ENCODE data around the gene CDC14C.
"Not testable (repeated sequence)": the region's sequence is repeated elsewhere in the genome, so short reads cannot be mapped to it uniquely, and the experiment has no call there.

The CDC14C gene

DNA sequence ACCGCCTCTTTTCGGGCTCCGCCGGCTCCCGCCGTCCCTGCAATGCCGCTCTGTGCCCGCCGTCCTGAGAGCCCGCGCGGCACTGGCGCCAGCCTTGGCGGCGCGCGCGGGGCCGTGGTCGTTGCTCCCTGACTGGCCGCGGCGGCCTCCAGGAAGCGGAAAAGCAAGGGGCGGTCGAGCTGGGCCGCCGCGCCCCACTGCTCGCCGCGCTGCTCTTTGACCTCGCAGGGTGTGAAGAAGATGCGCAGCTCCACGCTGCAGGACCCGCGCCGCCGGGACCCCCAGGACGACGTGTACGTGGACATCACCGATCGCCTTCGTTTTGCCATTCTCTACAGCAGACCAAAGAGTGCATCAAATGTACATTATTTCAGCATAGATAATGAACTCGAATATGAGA, at the start of gene CDC14C:
Gene CDC14C, plus strand, starts transcription at position 115 of the 400 bp plus-strand sequence. Its CDS starts 126 bp downstream, at position 241.
- FAIRE-seq (no peak), DNase-seq (ENCODE audit: low spot score) (no peak)

DNA sequence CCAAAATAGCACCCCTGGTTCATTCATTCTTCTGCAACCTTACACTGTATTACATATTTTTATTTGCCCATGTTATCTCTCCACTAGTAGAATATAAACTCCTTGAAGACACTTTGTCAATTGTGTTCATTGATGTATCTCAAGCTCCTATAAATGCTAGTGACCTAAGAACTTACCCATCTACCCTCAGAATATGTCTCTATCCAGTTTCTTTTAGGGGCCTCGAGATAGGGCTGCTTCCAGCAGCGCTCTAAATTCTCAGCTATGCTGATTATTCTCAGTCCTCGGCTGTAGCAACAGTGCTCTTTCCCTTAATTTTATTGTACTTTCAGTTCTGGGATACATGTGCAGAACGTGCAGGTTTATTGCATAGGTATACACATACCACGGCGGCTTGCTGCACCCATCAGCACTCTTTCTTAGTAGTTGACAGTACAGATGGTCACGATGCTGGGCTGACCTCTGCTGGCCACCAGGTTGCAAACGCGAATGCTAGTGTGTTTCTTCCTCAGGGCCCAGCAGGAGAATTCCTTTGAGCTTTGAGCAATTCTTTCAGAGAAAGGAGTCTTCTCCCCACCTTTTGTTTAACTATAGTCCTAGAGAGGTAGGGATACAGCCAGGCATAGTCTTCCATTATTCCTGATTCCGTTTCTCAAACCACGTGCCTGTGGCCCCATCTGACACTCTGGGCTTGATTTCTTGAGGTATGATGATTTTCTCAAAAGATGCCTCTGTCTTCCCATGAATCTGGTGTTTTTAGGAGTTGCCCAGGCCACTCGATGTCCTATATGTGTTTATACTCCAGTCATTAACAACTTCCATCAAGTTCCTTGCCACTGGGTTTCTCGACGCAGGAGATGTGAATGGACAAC, 49.1 kb upstream of the CDC14C start:
- peak; percentile 55 for DNase-seq (ENCODE audit: low spot score)
- peak; percentile 50 for FAIRE-seq

DNA sequence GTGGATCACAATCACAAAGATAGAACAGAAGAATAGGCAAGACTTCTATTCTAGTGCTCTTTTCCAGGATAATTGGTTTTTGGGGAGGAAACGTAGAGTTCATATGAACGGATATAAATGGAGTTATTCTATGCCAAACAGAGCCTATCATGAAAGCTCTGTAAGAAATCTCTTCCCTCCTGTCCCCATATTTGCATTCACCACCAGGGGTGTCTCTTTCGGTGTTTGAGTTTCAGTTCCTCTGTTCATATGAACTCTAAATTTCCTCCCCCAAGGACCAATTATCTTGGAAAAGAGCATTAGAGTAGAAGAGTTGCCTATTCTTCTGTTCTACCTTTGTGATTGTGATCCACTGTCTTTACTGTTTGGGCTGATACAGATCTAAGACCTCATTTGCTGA, 48.3 kb upstream of the CDC14C start:
- peak; percentile 52 for FAIRE-seq

DNA sequence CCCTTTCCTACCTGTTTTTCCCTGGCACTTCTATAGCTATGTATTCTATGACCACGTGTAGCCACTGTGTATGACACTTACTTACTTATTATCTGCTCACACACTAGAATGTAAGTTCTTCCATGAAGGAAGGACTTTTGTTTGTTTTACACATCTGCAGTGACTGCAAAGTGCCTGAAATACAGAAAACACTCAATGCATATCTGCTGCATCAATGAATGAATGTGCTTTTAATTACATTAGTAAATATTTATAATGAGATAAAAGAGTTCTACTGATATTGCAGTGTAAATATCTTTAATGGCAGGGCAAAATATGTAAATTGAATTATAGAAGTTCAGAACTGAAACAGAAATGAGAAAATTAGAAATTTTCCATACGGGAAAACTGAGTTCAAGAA, 43.5 kb upstream of the CDC14C start:
- no peak for FAIRE-seq
- no peak for DNase-seq (ENCODE audit: low spot score)

More for the DNA sequence above, 48.3 kb upstream of the CDC14C start:
- no peak for DNase-seq (ENCODE audit: low spot score)

DNA sequence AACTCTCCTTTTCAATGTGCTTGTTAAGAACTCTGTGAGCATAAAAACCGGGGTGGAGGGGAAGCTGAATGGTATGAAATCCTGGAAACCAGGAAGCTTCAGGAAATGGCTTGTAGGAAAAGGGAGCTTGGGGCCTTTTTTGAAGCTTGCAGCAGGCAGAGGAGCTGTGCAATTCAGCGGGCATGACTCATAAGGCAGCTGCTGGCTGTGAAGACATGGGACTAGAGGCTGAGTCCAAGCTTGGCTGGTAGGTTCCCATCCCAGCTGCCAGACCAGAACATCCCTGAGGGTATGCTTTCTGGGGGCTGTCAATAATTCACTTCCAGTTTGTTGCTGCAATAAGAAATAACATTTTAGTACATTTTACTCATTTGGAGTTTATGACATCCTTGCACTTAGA, 36.8 kb upstream of the CDC14C start:
- DNase-seq (ENCODE audit: low spot score), result peak; percentile 56
- FAIRE-seq, result no peak

DNA sequence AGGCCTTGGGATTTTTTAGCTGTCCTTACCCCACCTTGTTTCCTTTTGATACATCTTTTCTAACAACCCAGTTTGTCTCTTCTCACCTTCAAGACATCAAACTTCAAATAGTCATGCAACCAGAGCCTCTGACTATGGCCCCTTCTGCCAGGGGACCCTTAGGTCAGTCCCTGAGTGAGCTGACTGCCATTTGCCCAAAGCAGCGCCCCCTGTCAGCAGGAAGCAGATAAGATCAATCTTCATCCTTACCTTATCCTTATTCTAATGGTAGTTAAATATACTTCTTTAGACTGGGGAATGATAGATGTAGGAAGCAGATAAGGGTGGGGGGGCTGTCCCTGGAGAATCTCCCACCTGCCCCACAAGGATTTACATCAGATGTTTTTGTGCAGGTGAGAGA, 29.8 kb upstream of the CDC14C start:
- DNase-seq (ENCODE audit: low spot score) (no peak), FAIRE-seq (no peak)

DNA sequence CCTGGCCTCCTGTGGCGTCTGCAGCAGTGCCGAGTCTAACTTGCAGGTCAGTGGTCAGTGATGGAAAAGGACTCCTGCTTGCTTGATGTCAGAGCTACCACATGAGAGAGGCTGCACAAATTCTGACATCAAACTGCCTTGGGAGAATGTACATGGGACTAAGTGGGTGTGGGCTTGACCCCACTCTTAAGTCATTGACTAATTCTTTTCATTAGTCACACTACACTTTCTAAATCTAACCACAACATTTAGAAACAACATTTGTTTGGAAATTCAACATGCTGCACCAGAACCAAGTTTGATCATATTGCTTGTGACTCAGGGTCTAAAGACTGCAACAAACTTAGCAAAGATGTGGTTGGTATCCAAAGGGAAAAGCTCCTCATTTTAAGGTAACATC, 24.4 kb upstream of the CDC14C start:
- DNase-seq (ENCODE audit: low spot score) (no peak), FAIRE-seq (peak; percentile 61)

DNA sequence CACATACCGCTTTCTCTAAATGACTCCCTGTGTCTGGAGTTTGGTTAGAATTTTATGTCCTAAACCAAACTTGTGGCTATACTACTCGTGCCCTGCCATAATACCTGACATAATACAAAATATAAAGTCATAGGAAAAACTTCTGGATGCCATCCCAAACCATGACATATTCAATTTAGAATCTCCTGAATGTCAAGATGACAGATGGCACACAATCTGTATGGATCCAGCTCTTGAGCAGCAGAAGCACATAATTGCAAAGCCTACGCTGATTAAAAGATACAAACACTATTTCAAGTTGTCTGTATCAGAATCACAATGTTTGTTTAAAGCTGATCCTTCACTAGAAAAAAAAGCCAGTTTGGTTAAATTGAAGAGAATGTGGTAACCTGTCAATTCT, 22.4 kb upstream of the CDC14C start:
- DNase-seq (ENCODE audit: low spot score) (no peak), FAIRE-seq (no peak)

DNA sequence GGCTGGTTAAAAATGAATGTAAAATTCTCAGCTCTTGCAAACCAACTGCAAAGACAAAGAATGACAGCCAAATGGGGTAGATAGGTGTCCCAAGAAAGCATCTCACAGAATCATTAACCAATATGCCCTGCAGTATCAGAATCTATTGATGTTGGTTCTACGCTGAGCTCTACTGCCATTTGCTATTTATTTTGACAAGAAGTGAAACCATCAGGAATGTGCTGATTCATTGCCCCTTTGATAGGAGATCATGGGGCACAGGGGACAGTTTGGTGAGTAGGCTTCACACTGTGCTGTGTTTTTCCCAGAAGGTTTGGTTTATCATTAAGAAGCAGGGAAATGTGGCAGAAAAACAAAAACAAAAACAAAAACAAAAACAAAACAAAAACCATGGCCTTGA, 19.4 kb upstream of the CDC14C start:
- DNase-seq (ENCODE audit: low spot score) (no peak), FAIRE-seq (peak; percentile 13)

DNA sequence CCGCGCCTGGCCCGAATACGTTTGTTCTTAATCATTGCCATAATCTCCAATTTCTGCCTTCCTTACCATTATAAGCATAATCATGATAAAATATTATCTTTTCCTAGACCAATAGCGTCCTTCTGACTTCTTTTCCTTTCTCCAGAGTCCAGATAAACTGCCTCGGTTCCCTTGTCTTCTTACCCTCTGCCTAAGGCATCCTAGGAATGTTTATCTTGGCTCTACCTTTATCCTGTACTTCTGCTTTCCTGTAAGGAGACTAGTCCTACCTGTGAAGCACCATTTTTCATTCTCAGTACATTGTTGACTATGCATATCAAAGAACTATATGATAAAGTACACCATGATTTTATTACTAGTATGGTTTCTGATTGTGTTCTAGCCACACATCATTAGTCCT, 18.7 kb upstream of the CDC14C start:
- peak; percentile 90 for FAIRE-seq
- not testable (repeated sequence) for DNase-seq (ENCODE audit: low spot score)

DNA sequence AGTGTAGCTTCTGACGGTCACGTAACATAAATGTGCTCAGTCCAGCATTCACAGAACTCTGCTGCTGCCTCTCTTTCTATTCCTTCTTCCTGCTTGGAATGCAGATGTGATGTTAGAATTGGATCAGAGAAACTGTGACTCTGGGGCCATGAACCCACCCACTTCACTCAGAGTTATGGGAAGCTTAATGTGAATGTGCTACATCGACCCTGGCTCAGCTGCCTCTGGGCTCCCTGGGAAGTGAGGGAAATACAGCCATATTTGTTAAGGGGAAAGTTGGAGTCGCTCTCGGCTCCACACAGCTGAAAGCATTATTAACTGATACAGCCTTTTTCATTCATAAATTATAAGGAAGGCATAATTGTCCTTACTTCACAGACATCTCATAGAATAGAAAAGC, 14.5 kb upstream of the CDC14C start:
- not testable (repeated sequence) for FAIRE-seq; DNase-seq (ENCODE audit: low spot score)

DNA sequence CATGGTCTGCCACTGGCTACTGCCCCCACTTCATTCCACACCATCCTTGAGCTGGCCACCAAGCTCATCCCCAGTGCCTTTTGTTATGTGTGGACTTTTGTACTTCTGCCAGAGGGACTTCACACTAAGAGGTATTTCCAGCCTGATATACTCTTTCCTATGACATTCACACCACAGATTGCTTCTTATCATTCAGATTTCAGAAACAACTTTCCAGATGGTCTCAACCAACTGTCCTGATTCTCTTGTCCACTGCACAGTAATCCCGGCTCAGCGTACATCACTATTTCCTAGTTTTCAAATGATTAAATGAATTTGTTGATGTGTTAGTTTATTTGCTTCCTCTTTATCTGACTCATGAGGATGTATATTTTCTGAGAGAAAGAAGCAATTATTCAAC, 7.1 kb downstream of the CDC14C start:
- no peak for DNase-seq (ENCODE audit: low spot score)
- FAIRE-seq, result no peak

DNA sequence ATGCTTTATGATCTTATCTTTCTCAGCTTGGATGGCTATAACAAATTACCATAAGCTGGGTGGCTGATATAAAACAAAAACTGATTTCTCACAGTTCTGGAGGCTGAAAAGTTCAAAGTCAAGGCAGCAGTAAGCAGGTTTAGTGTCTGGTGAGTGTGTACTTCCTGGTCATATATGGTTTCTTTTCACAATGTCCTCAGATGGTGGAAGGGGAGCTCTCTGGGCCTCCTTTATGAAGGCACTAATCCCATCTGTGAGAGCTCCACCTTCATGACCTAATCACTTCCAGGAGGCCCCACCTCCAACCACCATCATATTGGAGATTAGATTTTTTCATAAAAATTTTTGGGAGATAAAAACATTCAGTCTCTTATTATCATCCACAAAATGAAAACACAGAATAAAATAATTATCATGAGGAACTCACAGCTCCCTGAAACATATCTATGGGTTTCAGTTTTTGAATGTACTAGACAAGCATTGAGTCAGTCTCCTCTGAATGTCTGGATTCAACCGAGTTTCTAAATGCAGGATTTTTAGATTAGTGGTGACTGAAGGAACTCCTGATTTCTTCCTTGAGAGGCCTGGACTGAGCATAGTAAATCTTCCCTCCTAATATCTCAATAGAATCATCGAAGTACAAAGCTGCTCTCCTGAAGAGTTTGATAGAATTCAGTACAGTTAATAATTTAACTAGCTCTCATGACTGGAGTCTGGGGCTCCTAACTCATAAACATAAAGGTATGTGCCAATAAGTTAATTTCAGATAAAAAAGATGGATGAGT, 8.0 kb downstream of the CDC14C start:
- FAIRE-seq (no peak), DNase-seq (ENCODE audit: low spot score) (no peak)

DNA sequence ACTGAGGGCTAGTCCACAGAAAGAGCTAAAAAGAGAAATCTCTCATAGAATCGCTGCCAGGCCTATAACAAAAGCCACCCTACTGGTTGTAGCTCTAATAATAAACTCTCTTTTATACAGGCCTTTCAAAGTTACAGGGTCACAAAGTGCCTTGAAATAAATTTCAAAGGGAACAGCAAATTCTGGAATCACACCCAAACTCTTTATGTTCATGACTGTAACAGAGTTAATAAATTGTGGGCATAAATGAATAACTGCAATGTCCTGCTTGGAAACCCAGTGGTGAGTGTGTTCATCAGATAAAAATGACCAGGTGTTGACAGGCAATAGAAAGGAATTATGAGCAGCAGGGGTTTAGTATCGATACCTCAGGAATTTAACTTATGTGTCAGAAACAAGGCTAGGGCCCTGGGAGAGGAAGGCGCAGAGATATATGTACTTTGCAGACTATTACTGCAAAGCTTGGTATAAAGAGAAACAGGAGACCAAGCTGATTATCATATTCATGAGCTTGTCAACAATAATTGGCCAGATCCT, 9.3 kb downstream of the CDC14C start:
- no peak for FAIRE-seq

DNA sequence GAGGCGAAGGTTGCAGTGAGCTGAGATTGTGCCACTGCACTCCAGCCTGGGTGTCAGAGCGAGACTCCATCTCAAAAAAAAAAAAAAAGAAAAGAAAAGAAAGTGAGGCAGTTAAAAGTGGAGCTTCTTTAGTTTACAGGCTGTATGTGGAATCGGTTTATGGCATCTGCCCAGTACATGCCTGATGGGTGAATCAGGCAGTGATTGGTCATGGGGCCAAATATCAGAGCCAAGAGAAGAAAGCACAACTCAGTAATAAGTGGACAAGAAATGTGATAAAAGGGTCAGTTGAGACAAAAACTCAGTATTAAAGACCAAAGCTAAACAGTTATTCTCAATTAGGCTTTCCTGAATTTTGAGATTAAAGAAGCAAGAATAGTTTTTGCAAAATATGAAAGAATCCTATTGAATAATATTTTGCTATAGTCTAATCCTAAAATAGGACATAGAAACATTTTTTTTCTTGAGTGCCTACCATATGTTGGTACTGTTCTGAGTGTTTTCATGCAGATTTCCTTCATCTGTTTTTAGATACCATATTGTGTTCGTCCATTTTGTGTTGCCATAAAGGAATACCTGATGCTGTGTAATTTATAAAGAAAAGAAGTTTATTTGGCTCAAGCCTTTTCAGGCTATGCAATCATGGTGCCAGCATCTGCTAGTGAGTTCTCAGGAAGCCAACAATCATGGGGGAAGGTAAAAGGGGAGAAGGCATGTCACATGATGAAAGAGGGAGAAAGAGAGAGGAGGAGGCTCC, 14.4 kb downstream of the CDC14C start:
- FAIRE-seq (peak; percentile 27), DNase-seq (ENCODE audit: low spot score) (peak; percentile 66)

More for the DNA sequence above, 9.3 kb downstream of the CDC14C start:
- no peak for DNase-seq (ENCODE audit: low spot score)

DNA sequence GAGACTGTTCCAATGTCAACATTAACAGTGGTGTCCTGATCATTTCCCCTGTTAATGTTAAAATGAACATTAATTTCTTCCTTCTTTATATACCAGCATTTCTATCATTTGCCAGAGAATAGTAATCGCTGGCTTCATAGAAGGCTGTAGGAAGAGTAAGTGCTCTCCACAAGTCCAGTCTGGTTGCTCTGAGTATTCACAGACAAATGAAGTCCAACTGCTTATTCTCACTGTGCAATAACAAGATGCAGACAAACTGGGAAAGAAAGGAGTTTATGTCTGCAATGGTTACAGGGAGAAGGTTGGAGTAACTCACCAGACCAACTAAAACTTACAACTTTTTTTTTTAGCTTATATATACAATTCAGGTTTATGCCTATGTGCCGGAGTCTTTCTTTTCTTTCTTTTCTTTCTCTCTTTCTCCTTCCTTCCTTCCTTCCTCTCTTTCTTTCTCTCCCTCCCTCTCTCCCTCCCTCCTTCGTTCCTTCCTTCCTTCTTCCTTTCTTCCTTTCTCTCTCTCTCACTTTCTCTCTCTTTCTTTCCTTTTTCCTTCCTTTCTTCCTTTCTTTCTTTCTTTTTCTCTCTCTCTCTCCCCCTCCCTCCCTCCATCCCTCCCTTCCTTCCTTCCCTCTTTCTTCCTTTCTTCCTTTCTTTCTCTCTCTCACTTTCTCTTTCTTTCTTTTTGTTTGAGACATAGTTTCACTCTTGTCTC, 19.1 kb downstream of the CDC14C start:
- no peak for DNase-seq (ENCODE audit: low spot score)

DNA sequence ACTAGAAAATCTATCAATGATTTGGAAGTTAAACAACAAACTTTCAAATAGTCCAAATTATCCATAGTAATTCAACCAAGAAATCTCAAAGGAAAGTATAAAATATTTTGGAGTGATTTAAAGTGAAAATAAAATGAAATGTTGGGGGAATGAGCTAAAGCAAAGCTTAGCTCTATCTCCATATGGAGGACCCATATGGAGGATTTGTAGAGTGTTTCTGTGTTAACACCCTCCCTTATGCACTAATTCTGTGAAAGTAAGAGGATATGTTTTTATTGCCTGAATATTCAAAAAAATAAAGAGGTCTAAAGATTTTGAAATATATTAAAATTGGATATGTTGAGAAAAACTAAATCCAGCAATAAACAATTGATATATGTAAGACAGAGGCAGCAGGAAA, 31.6 kb downstream of the CDC14C start:
- FAIRE-seq (no peak), DNase-seq (ENCODE audit: low spot score) (no peak)

More for the DNA sequence above, 19.1 kb downstream of the CDC14C start:
- FAIRE-seq, result no peak

DNA sequence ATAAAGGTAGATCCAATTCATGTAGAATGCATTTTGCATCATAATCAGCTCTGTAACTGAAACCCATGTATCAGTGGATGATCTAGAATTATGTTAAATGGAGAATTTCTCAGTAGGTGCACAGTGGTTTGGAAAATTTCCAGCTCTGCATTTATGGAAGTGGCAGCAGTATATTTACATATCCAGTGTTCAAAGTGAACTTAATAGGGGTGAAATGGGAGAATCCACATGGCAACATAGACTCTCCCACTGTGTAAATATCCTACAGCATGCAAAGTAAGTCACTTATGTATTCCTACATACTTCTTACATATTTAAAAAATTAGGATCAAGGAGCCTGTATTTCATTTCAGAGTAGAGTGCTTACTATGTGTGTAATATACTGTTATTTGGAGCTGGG, 35.3 kb downstream of the CDC14C start:
- FAIRE-seq, result no peak
- no peak for DNase-seq (ENCODE audit: low spot score)

DNA sequence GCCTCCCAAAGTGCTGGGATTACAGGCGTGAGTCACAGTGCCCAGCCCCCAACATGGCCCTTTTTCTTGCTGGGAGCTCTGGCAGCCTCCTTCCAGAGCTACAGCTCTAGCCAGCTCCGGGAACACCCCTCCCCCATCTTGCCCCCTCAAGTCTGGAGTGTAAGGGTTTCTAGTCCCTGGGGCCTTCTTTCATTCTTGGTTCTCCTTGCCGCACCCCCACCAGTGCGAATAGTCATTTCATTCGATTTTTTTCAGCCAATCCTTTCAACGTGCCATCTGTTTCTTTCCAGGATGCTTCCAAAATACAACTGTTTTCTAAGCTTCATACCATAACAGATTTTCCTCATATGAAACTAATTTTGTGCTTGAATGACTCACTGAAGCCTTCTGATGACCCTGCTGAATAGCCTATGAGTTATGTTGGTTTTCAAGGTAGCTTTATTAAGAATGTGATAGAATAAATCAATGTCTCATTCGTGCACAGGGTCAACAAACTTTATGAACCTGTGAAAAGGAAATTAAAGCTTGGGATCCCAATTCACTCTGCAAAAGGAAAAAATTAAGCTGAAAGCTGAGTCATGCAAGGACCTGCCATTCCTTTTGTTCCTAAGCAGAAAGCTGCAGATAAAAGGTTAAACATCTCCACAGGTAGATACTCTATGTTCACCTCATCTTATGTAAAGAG, 38.6 kb downstream of the CDC14C start:
- peak; percentile 24 for DNase-seq (ENCODE audit: low spot score)
- no peak for FAIRE-seq

DNA sequence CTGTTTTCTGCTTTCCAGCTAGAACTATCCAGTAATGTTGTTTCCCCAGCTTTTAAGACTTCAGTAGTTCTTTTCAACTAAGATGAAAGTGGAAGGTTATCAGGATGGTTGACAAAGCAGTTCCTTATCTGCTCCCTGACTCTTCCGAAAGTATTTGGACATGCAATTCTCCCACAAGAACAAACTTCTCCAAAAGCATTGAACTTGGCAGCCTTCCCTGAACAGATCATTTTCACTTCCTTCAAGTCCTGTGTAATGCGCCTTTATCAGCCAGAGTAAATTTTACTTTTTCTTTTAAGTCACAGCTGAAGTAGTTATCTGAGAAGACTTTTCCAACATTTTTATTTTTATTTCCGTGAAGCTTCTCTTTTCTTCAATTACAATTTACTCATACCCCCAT, 39.7 kb downstream of the CDC14C start:
- FAIRE-seq, result no peak
- no peak for DNase-seq (ENCODE audit: low spot score)

Data from urothelium cell line (cell line).